SK-N-SH (cell line): Measurements from ENCODE around the gene MADCAM1.

Experiments
- CHD2 ChIP-seq: fragments of 150-350 bp; IDR thresholded peaks from 2 replicates; pipeline ENCODE4 v1.6.1; 2018; ENCODE audit warnings: low read length; ENCODE audit not compliant: partially characterized antibody
- CTCF ChIP-seq: fragments of 200-600 bp; sonication (generic); IDR thresholded peaks from 2 replicates; pipeline ENCODE4 v1.6.1; 2017; ENCODE audit warnings: antibody characterized with exemption, mild to moderate bottlenecking, moderate library complexity
- EP300 ChIP-seq, 2 experiments: IDR thresholded peaks; 2 replicates each; pipeline versions ENCODE4 v1.4.0 to v1.6.1; 2012; ENCODE audit warnings: borderline replicate concordance in 1 of 2, low read depth in 1 of 2, low read length in 1 of 2
- EZH2phosphoT487 ChIP-seq: fragments of 200-600 bp; sonication (generic); IDR thresholded peaks from 2 replicates; pipeline ENCODE4 v1.6.1; 2017; ENCODE audit warnings: low read depth, mixed run types, mild to moderate bottlenecking, antibody characterized with exemption, moderate library complexity, borderline replicate concordance
- FOXM1 ChIP-seq: IDR thresholded peaks from 2 replicates; pipeline ENCODE4 v1.4.0; 2012; ENCODE audit warnings: low read depth, mild to moderate bottlenecking
- GABPA ChIP-seq: IDR thresholded peaks from 2 replicates; pipeline ENCODE4 v1.4.0; 2012; ENCODE audit warnings: low read depth, mild to moderate bottlenecking
- POLR2AphosphoS5 ChIP-seq: IDR thresholded peaks from 2 replicates; pipeline ENCODE4 v1.6.1; 2012; ENCODE audit warnings: low read depth, low read length
- RAD21 ChIP-seq: IDR thresholded peaks from 2 replicates; pipeline ENCODE4 v1.6.1; 2012; ENCODE audit warnings: mild to moderate bottlenecking, low read length
- RCOR1 ChIP-seq: fragments of 150-350 bp; IDR thresholded peaks from 2 replicates; pipeline ENCODE4 v1.6.1; 2017; ENCODE audit warnings: antibody characterized with exemption, low read length
- SIN3A ChIP-seq: IDR thresholded peaks from 2 replicates; pipeline ENCODE4 v1.6.1; 2012; ENCODE audit warnings: low read depth, mild to moderate bottlenecking, low read length, moderate library complexity, borderline replicate concordance
- TCF12 ChIP-seq: IDR thresholded peaks from 2 replicates; pipeline ENCODE4 v1.4.0; 2012
- YY1 ChIP-seq: IDR thresholded peaks from 2 replicates; pipeline ENCODE4 v1.4.0; 2012; ENCODE audit warnings: low read depth, mild to moderate bottlenecking
- TF ChIP-seq, protein P1 (sequence below): IDR thresholded peaks from 2 replicates; pipeline ENCODE4 v1.4.0; 2012; ENCODE audit warnings: low read depth
- TF ChIP-seq, protein P2 (sequence below): IDR thresholded peaks from 2 replicates; pipeline ENCODE4; 2012

DNA sequence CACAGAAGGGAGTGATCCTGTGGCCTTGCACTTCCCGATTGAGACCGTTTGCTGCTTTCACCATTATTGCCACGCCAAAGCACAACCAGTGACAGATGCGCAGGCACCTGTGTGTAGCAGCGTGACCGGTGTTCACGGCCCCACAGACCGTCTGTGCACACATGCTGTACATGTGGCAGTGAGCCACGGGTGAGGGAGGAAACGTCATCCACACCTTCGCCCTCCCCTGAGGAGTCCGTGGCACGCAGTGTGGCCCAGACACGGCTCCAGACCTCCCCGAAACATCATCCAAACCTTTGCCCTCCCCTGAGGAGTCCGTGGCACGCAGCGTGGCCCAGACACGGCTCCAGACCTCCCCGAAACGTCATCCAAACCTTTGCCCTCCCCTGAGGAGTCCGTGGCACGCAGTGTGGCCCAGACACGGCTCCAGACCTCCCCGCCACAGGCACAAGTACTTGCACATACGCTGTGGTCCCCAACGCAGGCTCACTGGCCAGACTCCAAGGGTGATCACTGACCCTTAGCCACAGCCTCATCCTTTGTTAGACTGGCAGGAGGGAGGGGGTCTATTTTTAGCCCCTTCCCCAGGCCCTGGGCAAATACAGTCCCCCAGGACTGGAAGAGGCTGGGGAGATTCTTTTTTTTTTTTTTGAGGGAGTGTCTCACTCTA is 27.6 kb upstream of the MADCAM1 start:
- TF ChIP-seq EP300 (IDR thresholded peaks at IDR 0.05; ENCODE audit: borderline replicate concordance in 1 of 2, low read depth in 1 of 2, low read length in 1 of 2) (no peak), CTCF (no peak), CHD2 (no peak), POLR2AphosphoS5 (no peak), TCF12 (no peak), RAD21 (no peak), FOXM1 (no peak), RCOR1 (no peak), SIN3A (no peak), YY1 (no peak), EZH2phosphoT487 (no peak), GABPA (no peak)
- TF ChIP-seq, protein P1, sequence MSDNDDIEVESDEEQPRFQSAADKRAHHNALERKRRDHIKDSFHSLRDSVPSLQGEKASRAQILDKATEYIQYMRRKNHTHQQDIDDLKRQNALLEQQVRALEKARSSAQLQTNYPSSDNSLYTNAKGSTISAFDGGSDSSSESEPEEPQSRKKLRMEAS, result no peak
- TF ChIP-seq, protein P2, sequence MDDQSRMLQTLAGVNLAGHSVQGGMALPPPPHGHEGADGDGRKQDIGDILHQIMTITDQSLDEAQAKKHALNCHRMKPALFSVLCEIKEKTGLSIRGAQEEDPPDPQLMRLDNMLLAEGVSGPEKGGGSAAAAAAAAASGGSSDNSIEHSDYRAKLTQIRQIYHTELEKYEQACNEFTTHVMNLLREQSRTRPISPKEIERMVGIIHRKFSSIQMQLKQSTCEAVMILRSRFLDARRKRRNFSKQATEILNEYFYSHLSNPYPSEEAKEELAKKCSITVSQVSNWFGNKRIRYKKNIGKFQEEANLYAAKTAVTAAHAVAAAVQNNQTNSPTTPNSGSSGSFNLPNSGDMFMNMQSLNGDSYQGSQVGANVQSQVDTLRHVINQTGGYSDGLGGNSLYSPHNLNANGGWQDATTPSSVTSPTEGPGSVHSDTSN, result no peak
